HPDE6-E6E7 (cell line): ENCODE data around the gene MUC4.
A peak's percentile ranks its signal among the peaks of the same experiment; 100 is the strongest.
"Not testable (repeated sequence)": the region's sequence is repeated elsewhere in the genome, so short reads cannot be mapped to it uniquely, and the experiment has no call there.

ENCODE experiments used
- DNase-seq: peaks from one replicate; pipeline ENCODE4 v3.0.0; 2011; ENCODE audit warnings: missing footprints; ENCODE audit errors: extremely low spot score

The MUC4 gene

DNA sequence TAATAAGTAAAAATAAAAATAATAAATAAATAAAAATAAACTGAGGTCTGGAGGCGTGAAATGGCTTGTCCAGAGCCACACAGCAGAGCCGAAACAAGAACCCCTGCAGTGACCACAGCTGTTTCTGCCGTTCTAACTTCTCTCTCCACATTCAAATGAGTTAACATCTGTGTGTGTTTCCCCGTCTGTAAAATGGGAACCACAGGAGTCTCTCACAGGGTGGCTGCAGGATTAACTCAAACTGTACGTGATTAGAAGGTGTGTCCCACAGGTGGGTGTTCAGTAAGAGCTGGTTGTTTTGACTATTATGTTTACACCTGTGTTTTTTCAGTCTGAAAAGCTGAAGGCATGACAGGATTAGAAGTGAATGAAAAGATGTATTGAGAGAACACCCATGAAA lies 27.0 kb upstream of the MUC4 start:
- DNase-seq: no peak

DNA sequence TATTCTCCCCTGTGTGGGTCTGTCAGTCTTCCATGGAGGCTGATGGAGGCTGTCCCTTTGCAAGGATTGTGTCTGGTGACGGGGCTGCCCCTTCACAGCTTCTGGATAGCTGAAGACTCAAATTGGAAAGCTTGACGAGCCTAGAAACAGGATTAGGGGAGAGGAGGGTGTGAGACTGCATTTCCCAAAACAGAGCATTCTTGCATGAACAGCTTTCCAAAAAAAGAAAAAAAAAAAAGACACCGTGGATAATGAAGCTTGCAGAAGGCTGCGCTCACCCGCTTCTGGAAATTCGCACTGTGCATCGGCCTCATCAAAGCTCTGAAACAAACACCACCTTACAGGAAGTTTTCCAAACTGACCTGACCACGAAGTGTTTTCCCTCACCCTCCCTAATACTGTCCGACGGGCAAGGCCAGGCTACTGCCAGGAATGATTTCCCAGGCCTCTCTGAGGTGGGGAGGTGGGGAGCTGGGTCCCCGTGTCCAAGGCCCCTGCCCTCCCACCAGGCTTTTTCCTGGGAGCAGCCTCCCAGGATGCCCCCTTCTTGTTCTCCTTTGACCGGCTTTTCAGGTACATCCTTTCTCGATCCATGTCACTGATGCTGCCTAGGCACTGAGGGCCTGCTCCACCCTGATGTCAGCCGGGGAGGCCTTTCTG lies 24.9 kb upstream of the MUC4 start:
- DNase-seq: no peak

DNA sequence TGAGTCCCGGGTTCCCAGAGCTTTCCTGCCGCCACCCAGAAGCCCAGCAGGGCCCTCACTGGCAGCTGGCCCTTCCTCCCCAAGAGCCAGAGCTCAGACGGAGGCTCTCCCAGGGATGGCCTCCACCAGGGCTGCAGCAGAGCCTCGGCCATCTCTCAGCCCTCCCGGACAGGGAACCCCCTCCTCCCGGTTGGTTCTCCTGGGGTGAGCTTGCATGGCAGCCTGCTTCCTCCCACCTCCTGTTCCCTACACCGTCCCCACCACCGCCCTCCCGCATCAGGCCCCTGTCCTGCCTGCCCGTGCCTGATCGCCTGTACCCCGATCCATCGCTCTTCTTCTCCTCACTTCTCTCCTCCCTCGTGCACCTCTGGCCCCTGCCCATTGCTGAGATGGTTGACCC lies 24.1 kb upstream of the MUC4 start:
- DNase-seq: no peak

DNA sequence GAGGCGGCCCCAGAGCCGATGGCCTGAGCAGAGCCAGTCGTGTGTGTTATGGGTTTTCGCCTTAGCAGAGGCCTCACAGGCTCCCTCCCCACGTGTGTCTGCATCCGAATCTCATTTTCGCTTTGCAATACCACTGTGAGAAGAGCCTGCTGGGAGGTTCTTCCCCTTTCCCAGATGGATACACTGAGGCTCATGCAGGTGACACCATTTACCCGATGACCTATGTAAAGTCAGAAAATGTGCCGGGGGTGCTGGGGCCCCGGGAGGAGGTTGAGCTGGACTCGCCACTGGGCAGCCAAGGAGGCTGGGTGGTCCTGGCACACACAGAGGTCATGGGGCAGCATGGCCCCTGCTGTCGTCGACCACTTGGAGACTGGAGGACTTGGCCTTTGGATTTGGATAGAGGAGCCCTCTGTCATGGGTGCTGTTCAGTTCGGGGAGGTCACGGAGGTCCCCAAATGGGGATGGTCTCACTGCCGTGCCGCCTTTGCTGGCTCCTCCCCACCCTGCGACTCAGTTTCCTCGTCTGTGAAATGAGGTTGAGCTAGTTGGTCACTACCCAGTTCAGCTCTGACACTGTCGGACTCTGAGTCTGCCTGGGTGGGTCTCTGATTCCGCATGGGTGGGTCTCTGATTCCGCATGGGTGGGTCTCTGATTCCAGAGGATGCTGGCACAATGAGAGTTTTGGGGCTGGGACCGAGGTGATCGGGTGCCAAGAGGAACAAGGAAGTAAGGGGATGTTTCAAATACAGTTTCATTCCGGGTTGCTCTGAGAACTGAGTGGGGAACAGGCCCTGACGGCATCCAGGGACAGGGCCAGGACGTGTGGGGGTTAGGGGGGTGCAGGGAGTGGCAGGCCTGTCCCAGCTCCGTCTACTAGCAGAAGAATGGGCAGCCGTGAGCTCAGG lies 23.2 kb upstream of the MUC4 start:
- DNase-seq: no peak

DNA sequence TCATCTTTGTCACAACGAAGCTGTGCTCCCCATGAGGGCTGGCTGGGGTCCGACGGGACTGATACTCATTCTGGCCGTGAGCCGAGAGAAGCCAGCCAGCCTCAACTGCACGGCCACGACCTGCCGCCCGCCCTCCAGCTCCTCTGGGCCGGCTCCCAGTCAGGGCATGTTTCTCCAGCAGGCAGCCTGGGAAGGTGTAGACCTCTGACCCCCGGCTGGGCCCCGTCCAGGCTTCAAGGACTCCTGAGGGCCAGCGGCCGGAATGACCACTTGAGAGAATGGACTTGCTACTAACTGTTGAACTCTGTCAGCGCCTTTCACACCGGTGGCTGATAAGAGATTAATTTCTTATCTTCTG lies 18.1 kb upstream of the MUC4 start:
- no peak for DNase-seq

DNA sequence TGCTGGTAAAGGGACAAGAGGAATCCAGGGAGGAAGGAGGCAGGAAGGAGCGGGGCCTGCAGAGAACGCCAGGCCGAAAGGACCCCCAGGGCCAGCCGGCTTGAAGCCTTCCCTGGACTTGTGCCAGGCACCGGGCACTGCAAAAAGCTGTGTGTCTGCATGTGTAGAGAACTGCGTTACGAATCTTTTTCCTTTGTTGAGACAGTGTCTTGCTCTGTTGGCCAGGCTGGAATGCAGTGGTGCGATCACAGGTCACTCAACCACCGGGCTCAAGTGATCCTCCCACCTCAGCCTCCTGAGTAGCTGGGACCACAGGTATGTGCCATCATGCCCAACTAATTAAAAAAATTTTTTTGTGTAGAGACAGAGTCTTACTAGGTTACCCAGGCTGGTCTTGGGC lies 17.0 kb upstream of the MUC4 start:
- no peak for DNase-seq

DNA sequence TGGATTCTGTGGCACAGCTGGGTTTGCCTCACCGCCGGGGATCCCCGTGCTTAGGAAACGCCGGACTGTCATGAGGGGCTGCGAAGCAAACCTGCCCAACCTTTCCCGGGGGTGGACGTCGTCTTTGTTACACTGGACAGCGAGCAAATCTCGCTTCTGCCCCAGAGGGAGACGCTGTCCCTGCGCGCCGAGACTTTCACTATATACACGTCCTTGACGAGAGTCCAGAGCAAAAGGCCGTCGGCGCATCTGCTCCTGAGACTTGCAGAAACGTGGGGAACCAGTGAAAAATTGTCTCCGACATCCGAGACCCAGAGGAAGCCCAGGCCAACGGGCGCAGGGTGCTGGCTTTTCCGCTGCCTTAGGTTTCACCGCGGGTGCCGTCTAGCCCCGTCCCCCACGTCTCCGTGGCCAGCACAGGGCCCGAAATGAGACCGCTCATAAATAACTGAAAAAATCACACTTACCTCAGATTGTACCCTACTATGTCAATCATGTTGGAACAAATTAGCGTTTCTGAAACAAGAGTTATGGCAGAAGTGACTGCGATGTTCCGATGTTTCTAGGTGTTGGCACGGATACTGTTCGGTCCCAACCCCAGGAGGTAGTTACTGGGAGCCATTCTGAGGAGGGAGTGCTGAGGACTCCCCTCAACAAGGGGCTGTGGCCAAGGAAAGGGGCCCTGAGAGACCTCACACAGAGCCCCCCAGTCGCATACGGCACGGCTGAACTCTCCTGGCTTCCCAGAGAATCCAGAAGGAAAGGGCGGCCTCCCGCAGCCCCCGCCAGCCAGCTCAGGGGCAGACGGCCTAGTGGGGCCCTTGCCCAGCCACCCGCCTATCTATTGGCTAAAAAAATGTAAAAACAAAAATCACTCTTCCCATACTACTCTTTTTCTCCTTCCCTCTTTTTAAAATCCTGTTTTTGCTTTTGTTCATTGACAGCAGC lies 14.4 kb upstream of the MUC4 start:
- no peak for DNase-seq

DNA sequence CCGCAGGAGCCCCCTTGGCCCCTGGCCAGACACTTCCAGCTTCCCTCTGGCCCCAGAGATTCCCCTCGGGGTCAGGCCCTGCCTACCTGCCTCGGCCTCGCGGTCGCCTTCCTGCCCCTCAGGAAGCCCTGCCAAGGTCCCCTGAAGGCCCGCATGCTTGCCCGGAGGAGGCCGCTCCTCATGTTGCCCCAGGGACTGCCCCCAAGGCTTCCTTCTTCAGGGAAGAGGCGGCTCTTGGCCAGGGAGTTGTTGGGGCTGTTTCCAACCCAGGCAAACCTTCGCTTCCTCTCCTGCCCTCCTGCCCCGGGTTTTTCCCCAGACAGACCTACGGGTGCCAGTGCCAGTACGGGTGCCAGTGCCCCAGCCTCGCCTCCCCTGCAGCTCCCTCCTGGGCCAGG lies 13.5 kb upstream of the MUC4 start:
- DNase-seq: no peak

DNA sequence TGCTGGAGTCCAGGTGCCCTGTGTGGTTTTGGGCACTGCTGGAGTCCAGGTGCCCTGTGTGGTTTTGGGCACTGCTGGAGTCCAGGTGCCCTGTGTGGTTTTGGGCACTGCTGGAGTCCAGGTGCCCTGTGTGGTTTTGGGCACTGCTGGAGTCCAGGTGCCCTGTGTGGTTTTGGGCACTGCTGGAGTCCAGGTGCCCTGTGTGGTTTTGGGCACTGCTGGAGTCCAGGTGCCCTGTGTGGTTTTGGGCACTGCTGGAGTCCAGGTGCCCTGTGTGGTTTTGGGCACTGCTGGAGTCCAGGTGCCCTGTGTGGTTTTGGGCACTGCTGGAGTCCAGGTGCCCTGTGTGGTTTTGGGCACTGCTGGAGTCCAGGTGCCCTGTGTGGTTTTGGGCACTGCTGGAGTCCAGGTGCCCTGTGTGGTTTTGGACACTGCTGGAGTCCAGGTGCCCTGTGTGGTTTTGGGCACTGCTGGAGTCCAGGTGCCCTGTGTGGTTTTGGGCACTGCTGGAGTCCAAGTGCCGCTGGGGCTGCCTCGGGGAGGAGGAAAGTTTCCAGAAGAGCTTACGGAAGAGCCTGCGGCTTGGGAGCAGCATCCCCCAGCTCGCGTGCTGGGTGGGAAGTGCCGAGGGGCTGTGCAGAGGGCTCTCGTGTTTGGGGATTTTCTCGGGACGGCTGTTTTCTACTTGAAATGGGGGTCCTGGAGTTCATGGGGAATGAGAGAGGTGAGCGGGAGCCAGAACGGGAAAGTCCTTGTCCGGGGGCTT lies 12.9 kb upstream of the MUC4 start:
- not testable (repeated sequence) for DNase-seq

DNA sequence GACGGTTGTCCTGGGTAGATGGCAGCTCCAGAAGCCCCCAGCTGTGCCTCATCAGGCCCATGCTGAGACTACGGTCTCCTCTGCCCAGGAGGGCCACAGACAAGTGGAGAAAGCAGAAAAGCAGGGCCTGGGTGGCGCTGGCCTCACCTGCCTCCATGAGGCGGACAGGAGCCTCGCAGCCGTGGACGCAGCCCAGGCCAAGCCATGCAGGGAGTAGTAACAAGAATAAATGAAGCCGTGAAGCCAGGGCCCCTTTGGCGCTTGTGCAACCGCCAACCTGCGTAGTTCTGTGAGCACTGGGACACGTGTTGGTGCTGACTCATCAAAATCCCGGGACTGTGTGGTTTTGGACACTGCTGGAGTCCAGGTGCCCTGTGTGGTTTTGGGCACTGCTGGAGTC lies 12.3 kb upstream of the MUC4 start:
- peak; percentile 87 for DNase-seq

DNA sequence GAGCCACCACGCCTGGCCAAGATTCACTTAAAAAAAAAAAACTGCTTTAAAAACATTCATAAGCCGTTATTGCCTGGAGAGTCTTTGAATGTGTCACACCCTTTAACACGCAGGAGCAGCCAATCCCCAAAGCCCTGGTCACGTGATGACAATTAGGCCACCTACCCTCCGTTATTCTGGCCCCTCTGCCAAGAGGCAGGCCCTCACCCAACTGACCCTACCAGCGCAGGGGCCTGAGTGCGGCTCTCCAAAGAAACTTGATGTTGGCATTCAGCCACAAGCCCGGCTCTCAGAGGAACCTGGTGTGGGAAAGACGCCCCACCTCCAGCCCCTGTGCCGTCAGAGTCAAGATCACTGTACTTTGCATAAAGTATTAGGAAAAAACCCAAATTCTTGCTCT lies 11.6 kb upstream of the MUC4 start:
- no peak for DNase-seq

DNA sequence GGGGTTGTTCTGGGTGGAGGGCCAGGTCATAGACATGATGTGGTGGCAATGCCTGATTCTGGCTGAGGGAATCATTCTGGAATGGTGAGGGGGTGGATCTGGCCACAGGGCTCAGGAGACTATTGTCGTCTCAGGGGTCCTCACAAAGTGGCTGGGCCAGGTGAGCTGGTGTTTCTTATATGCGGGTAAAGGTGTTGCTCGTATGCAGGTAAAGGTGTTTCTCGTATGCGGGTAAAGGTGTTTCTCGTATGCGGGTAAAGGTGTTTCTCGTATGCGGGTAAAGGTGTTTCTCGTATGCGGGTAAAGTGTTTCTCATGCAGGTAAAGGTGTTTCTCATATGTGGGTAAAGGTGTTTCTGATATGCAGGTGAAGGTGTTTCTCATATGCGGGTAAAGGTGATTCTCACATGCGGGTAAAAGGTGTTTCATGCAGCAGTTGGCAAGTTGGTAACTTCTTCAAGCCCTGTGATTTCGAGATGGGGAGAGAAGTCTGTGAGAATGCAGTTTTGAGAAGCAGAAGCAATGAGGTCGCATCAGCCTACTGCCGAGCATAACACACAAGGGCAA lies 10.5 kb upstream of the MUC4 start:
- DNase-seq: no peak

DNA sequence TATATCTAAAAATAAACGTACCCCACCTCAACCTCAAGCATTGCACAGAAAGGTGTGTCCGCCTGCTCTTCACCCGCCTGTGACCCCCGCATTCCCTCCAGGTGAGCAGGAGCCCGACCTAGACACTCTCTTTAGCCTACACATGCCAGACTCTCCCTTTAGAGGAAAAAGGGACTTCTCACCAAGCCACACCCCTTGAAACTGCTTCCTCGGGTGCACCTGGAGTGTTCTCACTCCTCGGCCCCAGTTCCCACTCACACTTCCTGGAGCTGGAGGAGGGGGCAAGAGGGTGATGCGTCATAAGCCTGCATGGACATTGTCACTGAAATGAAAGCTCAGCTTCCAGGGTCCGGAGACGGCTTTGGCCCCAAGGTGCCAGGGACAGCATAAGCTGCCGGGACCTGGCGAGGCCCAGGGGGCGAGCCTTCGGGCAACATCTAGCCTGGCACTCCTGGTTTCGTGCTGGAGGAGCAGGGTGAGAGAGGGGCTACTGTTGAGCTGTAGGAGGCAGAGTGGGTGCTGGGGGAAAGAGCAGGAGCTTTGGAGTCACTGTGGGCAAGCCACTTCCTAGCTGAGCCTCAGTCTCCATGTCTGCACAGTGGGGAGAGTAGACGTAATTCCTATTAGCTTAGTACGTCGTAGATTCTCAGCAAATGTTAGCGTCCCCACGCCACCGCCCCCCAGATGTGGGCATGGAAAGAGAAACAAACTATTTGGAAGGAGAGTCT lies 9.8 kb upstream of the MUC4 start:
- peak; percentile 45 for DNase-seq

DNA sequence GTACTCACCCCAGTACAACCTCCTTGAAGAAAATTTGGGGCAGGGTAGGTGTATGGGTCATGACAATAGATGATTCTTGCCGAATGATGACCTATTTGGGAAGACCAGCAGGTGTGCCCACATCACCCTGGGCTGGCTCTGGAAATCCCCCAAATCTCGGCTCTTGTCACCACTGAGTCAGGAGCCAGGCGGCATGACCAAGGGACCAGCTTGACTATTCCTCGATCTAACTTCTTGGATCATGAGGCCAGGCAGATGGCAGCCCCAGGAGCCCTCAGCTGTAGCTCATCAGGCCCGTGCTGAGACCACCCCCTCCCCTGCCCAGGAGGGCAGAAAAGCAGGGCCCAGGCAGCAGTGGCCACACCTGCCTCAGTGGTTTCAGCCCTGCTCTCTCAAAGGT lies 9.2 kb upstream of the MUC4 start:
- DNase-seq: no peak

DNA sequence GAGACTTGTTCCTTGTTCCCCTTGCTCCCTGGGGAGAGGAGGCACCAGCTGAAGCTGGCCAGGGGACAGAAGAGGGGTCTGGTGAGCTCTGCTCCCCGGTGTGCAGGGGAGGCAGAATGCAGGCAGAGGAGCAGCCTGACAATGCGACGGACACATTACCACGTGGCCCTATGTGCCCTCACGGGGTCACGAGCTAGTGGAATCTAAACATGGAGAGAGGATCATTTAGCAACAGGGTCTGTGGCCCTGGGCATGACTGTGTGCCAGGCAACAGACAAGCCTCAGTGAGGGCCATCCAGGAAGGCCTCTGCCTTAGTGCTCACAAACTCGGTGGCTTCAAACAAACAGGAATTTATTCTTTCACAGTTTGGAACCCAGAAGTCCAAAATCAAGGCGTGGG lies 8.5 kb upstream of the MUC4 start:
- no peak for DNase-seq

DNA sequence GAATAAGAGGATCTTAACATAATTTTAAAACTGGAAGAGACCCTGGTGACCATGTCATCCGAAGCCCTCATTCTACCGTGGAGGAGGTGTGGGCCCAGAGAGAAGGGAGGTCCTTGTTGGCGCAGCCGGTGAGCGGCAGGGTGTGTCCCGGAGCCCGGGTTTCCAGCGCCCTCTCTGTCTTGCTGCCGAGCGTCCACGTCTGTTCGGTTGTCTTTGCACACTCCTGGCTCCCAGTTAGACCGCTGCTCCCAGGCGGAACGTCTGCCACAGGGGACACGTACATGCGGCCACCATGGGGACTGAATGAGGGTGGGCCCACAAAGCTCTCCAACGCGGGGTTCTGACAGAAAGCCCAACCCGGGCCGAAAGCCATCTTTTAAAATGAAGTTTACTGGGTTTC lies 6.6 kb upstream of the MUC4 start:
- no peak for DNase-seq

DNA sequence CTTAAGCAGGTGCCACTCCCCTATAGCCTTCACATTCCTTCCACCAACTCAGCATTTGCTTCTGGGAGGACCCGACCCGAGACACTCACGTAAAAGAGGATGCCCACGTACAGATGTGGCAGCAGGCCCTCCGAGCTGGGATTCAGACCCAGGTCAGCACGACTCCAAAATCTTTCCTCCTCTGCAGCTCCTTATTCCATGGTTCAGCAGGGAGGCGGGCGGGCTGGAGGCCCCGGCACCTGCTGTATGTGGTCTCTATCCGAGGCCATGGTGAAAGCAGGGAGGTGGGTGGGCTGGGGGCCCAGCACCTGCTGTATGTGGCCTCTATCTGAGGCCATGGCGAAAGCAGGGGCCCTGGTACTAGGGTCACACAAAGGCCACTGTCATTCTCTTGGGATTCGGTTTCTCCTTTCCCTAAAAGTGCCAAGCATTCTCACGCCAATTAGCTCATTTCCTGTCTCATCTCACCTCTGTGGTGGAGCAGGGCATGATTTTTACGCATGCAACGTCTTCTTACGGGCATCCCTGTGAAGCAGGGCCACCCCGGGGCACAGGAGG lies 5.9 kb upstream of the MUC4 start:
- DNase-seq: no peak

DNA sequence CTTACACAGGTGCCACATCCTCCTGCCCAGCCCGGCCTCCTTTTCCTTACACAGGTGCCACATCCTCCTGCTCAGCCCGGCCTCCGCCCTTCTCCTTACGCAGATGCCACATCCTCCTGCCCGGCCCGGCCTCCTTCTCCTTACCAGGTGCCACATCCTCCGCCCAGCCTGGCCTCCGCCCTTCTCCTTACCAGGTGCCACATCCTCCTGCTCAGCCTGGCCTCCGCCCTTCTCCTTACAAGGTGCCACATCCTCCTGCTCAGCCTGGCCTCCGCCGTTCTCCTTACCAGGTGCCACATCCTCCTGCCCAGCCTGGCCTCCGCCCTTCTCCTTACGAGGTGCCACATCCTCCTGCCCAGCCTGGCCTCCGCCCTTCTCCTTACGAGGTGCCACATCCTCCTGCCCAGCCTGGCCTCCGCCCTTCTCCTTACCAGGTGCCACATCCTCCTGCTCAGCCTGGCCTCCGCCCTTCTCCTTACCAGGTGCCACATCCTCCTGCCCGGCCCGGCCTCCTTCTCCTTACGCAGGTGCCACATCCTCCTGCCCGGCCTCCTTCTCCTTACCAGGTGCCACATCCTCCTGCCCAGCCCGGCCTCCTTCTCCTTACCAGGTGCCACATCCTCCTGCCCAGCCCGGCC lies 4.7 kb upstream of the MUC4 start:
- not testable (repeated sequence) for DNase-seq

DNA sequence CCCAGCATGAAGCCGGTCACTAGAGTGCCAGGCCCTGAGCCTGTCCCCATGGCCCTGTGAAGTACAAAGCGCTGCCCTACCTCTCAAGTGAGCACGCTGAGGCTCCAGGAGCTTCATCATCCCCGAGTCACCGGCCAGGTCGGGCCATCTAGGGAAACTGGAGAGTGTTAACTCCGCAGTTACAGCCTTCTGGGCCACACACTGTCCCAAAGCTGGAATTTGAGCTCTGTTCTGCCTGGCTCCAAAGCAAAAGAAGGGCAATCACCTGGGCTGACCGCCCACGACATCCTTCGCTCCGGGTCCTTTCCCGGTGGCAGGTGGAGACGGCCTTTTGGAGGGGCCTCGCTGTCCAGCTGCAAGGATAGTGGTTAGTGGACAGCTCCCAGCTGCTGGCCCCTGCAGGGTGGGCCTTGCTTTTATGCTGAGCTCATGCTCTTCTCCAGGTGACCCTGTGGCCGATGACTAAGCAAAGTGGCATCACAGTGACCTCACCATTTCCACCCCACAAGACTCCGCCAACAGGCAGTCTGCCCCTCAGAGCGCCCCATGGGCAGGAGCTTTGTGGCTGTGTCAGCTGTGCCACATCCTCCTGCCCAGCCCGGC lies 3.5 kb upstream of the MUC4 start:
- DNase-seq: no peak
